GM12892 (cell line): ENCODE data around the gene CNDP2.

Source experiments
- POLR2A ChIP-seq: IDR thresholded peaks from 2 replicates; pipeline ENCODE4 v1.6.1; 2011; ENCODE audit warnings: low read depth, low read length, control low read depth
- POLR2AphosphoS5 ChIP-seq: IDR thresholded peaks from 2 replicates; pipeline ENCODE4 v1.6.1; 2011; ENCODE audit warnings: low read depth, low read length, control low read depth

GRCh38 chr18:74494514-74494913 is 1.6 kb upstream of the CNDP2 start:
- no peak for TF ChIP-seq POLR2A
- no peak for TF ChIP-seq POLR2AphosphoS5
